Raji (cell line): ENCODE results near the gene AP2A1.

Source experiments
- POLR2A ChIP-seq: IDR thresholded peaks from 2 replicates; pipeline ENCODE4 v1.6.1; 2011; ENCODE audit warnings: low read depth, low read length, control low read depth; ENCODE audit not compliant: insufficient read depth

AP2A1 gene

DNA sequence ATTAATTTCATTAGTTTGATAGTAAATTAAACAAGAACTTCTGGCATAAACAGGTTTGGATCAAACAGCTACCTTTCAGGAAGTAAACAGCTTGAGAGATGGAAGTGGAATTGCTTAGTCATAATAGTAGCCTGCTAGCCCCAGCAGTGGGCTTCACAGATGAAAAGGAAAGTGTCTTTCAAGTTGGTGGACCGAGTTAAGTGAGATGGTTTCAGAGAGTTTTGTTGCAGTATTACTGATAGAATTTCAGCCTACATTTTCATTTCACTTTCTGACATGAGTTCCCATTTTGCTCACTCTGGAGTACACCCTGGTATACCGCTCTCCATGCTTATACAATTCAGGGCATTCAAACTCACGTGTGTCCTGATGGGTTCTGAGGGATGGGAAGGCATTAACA lies 82.1 kb downstream of the AP2A1 start:
- TF ChIP-seq POLR2A = no peak

DNA sequence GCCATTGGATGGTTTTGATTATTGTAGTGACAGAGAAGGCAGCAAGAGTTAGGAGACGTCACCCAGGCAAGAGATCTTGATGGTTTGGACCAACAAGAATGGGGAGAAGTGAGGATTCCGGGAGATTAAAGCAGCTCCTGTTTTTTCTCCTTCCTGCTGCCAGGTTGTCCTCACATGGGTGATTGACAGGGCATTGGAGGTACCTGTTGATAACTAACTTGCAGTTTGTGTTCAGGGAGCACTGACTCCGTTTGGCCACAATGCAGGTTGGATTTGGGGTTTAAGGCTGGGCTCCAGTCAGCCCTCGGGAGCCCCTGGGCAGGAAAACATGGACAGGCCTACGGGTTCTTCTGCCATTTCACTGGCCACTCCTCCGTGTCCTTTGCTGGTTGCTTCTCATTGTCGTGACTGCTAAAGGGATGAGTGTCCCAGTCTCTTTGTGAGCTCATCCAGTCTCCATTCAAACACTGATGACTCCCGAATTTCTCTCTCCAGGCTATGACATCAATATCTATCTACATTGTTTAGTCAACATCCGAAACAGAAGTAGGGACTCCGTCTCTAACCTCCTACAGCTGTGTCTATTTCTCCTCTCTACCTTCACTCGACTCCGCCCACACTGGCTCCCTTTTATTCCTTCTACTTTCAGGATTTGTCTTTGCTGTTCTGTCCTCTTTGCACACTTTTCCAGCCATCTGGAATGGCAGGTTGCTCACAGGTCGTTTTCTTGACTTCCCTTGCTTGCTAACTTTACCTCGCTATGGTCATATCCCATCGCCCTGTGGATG lies 82.8 kb downstream of the AP2A1 start:
- no peak for TF ChIP-seq POLR2A

DNA sequence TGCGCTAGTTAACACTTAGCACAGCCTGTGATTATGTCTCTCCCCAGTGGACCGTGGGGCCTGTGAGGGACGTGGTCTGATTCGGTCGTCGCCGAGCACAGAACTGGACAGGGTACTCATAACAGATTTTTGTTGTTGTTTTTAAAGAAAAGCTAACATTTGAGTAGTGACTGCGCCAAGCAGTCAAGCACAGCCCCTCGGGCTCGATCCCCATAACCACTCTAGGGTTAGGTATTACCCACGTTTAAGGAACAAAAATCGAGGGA lies 83.4 kb downstream of the AP2A1 start:
- TF ChIP-seq POLR2A = no peak

DNA sequence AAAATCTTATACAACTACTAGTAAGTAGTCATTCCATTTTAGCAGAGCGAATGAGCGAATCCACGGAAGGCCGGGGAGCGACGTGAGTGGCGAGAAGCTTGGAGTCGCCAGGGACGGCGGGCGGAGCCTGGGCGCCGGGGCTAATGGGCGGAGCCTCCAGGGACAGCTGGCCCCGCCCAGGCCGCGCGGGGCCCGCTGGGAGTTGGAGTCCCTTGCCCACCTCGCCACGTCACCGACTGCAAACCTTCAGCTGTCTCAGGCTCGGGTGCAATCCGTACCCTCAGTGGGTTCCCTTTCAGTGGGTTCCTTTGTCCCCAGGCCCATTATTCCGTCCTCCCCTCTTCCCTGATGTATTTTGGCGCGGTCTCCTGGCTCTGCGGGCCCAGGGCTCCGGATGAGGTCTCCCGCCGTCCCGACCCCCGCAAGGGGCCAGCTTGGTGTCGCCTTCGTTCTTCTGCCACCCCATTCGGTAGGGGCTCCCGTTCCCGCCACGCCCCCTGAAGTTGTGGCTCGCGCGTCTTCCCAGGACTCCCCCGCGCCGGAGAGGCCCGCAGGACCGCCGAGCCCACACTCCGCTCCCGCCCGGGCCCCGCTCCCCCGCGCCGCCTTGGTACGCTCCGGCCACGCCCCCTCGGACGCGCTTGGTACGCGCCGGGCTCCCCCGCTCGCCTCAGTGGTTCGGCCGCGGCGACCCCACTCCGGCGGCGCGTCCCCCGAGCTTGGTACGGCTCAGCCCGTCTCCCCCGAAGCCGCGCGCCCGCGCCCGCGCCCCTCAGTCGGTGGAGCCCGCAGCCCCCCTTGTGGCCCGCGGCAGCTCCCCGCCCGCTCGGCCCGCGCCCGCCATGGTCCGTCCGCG lies 83.9 kb downstream of the AP2A1 start, which contains the start of gene PTOV1:
PTOV1 (plus strand) TSS at position 673 of the 856 bp plus-strand sequence.
- peak; percentile 71 for TF ChIP-seq POLR2A

DNA sequence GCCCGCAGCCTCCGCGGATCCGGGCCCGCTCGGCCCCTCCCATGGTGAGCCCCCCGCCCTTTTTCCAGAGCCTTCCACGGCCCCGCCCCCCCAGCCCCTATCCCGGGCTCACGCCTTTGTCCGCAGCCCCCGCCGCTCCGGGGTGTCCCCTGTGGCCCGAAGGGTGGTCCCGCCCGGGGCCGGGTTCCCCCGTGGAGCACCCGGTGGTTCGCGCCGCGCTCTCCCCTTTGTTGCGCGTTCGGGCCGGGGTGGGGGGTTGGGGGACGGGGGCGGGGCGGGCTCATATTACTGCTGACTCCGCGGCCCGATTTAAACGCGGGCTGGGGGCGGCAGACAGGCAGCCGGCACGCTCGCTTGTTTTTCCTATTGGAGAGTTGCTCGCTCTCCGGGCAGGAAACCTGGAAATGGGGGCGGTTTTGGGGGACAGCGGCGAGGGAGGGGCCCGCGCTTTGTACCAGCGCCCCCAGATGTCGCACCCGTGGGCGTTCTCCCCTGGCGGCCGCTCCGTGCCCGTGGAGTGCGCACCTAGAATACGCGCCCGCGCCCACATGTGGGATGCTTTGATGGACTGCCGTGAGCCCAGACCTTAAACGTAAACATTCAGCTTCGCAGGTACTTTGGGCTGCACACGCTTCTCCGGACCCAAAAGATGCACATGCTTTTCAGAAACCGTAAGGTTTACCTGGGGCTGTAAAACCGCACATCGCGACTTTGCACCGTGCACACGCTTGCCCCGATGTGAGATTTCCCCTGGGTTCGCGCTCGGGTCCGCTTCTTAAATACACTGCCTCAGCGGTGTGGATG lies 84.9 kb downstream of the AP2A1 start:
- TF ChIP-seq POLR2A = 0 out of 2 replicates have a peak, but pooled peaks have one; percentile 16

DNA sequence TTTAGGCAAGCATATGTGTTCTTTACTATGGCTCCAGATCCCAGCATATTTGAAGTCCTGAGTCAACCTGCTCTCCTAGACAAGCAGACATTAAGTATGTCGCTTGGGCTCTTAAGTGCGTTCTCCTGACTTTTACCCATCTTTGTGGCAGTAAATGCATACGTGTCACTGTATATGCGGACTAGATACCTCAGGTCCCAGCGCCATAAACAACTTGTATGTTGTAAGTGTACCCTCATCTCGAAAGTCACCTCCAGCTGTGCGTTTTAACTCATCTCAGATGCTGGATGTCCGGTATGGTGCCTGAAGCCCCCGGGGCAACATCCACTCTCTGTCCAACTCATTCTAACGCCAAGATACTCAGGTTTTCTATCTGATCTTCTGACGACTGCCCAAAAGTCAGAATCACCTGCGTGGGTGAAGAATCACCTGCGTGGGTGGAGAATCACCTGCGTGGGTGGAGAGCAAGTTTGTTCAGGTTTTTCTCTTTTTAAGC lies 85.9 kb downstream of the AP2A1 start:
- TF ChIP-seq POLR2A = no peak

DNA sequence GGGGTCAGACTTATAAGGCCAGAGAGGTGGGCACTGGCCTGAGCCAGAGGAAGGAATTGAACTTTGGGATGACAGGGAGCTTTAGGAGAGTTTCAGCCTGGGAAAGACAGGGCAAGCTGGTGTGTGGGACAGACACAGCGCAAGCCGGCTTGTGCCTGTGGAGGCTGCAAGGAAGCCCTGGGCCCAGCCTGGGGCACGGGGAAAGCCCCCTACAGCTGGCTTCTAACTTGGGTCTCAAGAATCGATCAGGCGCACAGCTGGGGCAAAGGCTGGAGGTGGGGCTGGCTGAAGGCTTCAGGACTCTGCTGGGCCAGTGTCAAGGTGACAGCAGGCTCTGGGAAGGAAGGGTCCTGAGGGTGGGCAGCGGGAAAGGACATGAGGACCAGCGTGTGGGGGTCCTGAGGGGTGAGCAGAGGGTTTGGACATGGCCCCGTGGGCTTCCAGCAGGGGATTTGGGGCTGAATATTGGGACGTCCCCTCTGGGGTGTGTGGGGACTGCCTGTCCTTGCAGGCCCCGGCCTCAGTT lies 87.1 kb downstream of the AP2A1 start:
- no peak for TF ChIP-seq POLR2A

DNA sequence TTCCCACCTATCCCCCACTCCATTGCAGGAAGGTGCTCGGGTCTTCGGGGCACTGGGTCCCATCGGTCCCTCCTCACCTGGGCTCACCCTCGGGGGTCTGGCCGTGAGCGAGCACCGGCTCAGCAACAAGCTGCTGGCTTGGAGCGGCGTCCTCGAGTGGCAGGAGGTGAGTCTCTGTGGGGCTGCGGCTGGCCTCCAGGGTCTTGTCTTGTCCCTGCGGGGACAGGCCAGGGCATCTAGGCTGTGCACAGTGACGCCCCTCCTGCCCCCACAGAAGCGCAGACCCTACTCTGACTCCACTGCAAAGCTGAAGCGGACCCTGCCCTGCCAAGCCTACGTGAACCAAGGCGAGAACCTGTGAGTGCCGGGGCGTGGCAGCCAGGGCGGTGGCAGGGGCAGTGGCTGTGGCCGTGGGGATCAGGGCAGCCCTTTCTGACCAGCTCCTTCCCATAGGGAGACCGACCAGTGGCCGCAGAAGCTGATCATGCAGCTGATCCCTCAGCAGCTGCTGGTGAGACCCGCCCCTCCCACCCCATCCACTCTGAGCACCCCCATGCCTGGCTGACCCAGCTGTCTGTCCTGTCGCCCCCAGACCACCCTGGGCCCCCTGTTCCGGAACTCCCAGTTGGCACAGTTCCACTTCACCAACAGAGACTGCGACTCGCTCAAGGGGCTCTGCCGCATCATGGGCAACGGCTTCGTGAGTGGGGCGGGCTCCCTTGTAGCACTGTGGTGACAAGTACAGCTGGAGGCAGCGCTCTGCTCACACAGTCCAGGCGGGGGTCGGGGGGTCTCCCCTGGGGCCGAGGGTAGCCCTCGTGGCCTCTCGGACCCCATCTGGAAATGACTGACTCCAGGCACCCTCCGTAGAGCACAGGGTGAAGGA lies 87.8 kb downstream of the AP2A1 start:
- TF ChIP-seq POLR2A = no peak

DNA sequence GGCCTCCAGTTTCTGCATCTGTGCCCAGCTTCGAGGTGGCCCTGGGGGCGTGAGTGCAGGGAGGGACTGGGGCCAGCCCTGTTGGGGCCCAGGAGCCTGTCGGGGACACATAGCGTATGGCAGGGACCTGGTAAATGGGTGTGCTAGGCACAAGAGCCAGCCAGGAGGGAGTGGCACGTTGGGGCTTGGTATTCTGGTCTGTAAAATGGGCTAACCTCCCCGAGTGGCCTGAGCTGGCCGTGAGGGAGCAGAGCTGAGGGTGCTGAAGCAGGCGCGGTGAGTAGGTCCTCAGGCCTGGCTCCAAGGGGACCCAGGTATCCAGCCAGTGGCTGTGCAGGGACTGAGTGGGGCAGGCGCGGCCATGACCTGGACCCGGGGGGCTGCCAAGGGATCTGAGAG lies 88.5 kb downstream of the AP2A1 start:
- TF ChIP-seq POLR2A = 0 out of 2 replicates have a peak, but pooled peaks have one; percentile 25

DNA sequence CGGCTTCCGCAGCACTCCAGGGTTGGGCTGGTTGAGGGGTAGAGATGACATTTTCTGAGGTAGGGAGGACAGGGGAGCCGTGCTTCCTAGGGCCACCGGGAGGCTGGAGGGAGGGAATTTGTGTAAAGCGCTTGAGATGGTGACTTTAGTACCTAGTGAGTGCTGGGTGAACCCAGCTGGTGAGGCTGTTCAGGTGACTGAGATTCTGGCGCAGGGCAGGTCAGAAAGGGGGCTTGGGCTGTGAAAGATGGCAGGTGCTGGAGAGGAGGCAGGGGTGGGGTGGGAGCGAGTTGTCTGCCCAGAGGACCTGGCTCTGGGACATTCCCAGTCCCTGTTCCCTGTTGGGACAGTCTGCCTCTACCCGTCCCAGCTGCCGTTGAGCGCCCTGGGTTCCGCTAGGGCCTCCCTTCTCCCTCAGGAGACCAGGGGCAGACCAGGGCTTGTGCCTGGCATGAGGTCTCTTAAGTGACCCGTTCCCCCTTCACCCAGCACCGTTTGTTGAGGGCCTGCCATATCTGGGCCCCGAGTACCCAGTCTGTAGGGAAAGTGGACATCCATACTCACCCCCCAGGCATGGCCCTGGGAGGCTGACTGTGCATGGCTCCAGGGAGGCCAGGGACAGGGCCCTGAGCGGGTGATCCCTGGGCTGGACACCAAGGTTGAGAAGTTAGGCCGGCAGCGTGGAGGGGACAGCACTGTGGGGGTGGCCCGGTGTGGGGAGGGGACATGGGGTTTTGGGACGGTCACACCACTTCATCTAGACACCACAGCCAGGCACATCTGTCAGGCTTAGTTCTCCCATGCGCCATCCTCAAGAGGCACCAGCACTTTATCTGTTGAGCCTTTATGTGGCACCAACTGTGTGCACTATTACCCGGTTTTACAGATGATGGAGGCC lies 89.1 kb downstream of the AP2A1 start:
- no peak for TF ChIP-seq POLR2A

DNA sequence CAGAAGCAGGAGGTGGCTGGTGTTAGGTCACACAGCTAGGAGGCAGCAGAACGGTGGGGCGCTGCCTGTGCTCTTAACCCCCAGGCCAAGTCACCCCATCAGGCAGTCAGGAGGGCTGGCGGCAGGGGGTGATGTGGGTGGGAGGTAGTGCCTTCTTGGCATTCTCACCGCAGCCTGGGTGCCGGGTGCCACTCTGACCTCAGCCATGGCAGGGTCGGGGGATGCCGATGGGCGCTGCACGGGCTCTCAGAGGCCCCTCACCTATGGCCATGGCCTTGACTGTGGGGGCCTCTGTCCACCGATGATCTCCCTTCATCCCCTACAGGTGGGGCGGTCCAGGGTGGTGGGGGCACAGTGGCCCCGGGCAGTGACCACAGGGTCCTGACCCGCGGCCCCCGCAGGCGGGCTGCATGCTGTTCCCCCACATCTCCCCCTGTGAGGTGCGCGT lies 89.8 kb downstream of the AP2A1 start:
- TF ChIP-seq POLR2A = 0 out of 2 replicates have a peak, but pooled peaks have one; percentile 20
